ENCODE measurements around the gene LLGL2. TPM values are rescaled to one million over a fixed set of nuclear protein-coding genes. Genes with fewer than 3 reads are reported as not detected.
A peak's percentile ranks its signal among the peaks of the same experiment; 100 is the strongest.

The LLGL2 gene
- total and polyA plus RNA-seq, 10 of the 15 experiments (the other 5 are each of a cell fraction or from before 2014, with no cell fraction given) = 0.21 to 9.9 (median 4.5) TPM

DNA sequence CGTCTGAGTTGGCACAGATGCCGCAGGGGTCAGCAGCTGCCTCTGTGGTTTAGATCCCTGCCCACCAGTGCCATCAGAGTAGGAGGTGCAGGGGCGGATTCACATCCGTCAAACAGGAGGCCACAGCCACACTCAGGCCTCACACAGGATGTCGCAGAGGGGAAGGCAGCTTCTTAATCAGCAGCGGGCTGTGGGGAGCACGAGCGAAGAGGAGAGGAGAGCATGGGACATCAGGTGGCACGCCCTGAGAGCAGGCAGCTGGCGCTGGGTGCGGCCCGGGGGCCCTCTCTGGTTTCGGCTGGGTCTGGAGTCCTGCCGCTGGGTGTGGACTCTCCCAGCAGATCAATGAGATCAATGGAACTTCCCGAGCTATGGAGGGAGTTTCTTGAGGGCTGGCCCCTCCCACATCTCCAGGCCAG, 9.6 kb downstream of the LLGL2 start:
- in situ Hi-C loops (cut with MboI) = no loop called here
- FAIRE-seq = peak; percentile 62
- intact Hi-C loops (cut with micrococcal nuclease; ENCODE audit: unreplicated experiment) = no loop called here
- TF ChIP-seq ZNF687 (IDR thresholded peaks at IDR 0.05) = peak; percentile 70
- TF ChIP-seq RUNX3 (IDR thresholded peaks at IDR 0.05; ENCODE audit: low read length) = peak; percentile 58
- TF ChIP-seq IKZF1 (conservative IDR thresholded peaks at IDR 0.05) = peak; percentile 71
- TF ChIP-seq NR2F1 (conservative IDR thresholded peaks at IDR 0.05) = peak; percentile 78
- TF ChIP-seq RAD51 (IDR thresholded peaks at IDR 0.05) = no peak
- TF ChIP-seq DPF2 (IDR thresholded peaks at IDR 0.05) = peak; percentile 70
- TF ChIP-seq POLR2A (IDR thresholded peaks at IDR 0.05; ENCODE audit: low read depth, low read length) = 0 out of 2 replicates have a peak, but pooled peaks have one; percentile 21
- TF ChIP-seq NBN (IDR thresholded peaks at IDR 0.05) = 0 out of 2 replicates have a peak, but pooled peaks have one; percentile 35
- peak; percentile 81 for TF ChIP-seq GATAD2B (conservative IDR thresholded peaks at IDR 0.05; ENCODE audit: low read depth)
- no peak for TF ChIP-seq ZNF384 (IDR thresholded peaks at IDR 0.05; ENCODE audit: borderline replicate concordance, low read depth, low read length)
- 0 out of 2 replicates have a peak, but pooled peaks have one; percentile 1 for TF ChIP-seq SMC3 (IDR thresholded peaks at IDR 0.05; ENCODE audit: borderline replicate concordance, low read length)
- TF ChIP-seq TCF12 (IDR thresholded peaks at IDR 0.05; ENCODE audit: low read depth, low read length) = peak; percentile 48; the same call in 1 of the 2 replicates
- peak in 1 of 2 experiments; percentile 81; a peak in 2 of 4 replicates for TF ChIP-seq BHLHE40 (IDR thresholded peaks at IDR 0.05; ENCODE audit: borderline replicate concordance in 1 of 2, low read depth in 2 of 2, low read length in 1 of 2)
- TF ChIP-seq SRF (IDR thresholded peaks at IDR 0.05; ENCODE audit: low read depth in 2 of 2, low read length in 2 of 2) = no peak
- peak in 1 of 2 experiments; percentile 13; a peak in 1 of 4 replicates for TF ChIP-seq EP300 (IDR thresholded peaks at IDR 0.05; ENCODE audit: borderline replicate concordance in 1 of 2, control insufficient read depth in 1 of 2, low read depth in 2 of 2, low read length in 2 of 2)
- TF ChIP-seq PKNOX1 (IDR thresholded peaks at IDR 0.05) = 0 out of 2 replicates have a peak, but pooled peaks have one; percentile 21
- TF ChIP-seq MXI1 (IDR thresholded peaks at IDR 0.05; ENCODE audit: low read depth, low read length) = no peak
- 0 out of 2 replicates have a peak, but pooled peaks have one; percentile 28 for TF ChIP-seq CHD2 (IDR thresholded peaks at IDR 0.05; ENCODE audit: borderline replicate concordance, low read depth, low read length)
- no peak for TF ChIP-seq ZNF217 (IDR thresholded peaks at IDR 0.05)
- 0 out of 2 replicates have a peak, but pooled peaks have one; percentile 22 for TF ChIP-seq MTA2 (IDR thresholded peaks at IDR 0.05; ENCODE audit: low read depth)
- TF ChIP-seq TCF3 (IDR thresholded peaks at IDR 0.05; ENCODE audit: borderline replicate concordance, insufficient read depth, low read depth, low read length) = 0 out of 2 replicates have a peak, but pooled peaks have one; percentile 21

More for the DNA sequence above, 9.6 kb downstream of the LLGL2 start:
- 19% methylated on average over 15 of the region's 15 CpGs for WGBS (ENCODE audit: insufficient coverage, insufficient replicate concordance, low lambda C conversion rate, missing lambda C conversion rate)
- DNase-seq (ENCODE audit: low read depth, low spot score) (peak; percentile 26), ATAC-seq (peak; percentile 96)
- Histone ChIP-seq H3K9ac (ENCODE audit: control insufficient read depth, insufficient read depth, low read length) (no peak overlapping the region), H3K27me3 (replicated peaks in 1 of 2; ENCODE audit: control insufficient read depth in 2 of 2, insufficient read depth in 2 of 2, low read length in 1 of 2) (no peaks in the 10 kb centered on the region), H4K20me1 (ENCODE audit: control insufficient read depth, insufficient read depth) (no peaks in the 10 kb centered on the region), H3K4me2 (ENCODE audit: control insufficient read depth, insufficient read depth) (peak overlapping the region; percentile 59), H3K27ac (ENCODE audit: control insufficient read depth, insufficient read depth) (no peak overlapping the region), H2AFZ (ENCODE audit: control insufficient read depth, low read depth, low read length) (peak overlapping the region; percentile 48), H3K4me1 (ENCODE audit: control insufficient read depth, insufficient read depth, low read length) (peaks cover 11% of the 10 kb centered on the region), H3K79me2 (ENCODE audit: control insufficient read depth, insufficient read depth, low read length) (no peaks in the 10 kb centered on the region), H3K9me3 (replicated peaks; ENCODE audit: control insufficient read depth, insufficient read depth, low read length) (no peaks in the 10 kb centered on the region), H3K4me3 (no peak overlapping the region), H3K36me3 (ENCODE audit: control insufficient read depth in 2 of 2, insufficient read depth in 2 of 2, low read length in 1 of 2) (no peaks in the 10 kb centered on the region)
- no TSS peak for BruUV-seq (replicated peaks)
- ChIA-PET POLR2A (interaction anchor here (0.7 to 1.5 kb wide), 4 partner anchors 8 to 123 kb away, joined by 3 to 4 read pairs (median 3); partner anchors contain the start of gene TSEN54), CTCF (interaction anchor here (0.6 to 2.3 kb wide), 4 partner anchors 19 to 213 kb away, joined by 3 to 7 read pairs (median 4); partner anchors contain the start of gene TSEN54), SMC1A (ENCODE audit: uncharacterized antibody, unreplicated experiment) (interaction anchor here (1.1 to 1.5 kb wide), 6 partner anchors 9 to 81 kb away, joined by 3 to 4 read pairs (median 3); no protein-coding TSS in a partner anchor), RAD21 (ENCODE audit: unreplicated experiment) (interaction anchor here (1.1 kb wide), 2 partner anchors 36 to 229 kb away, joined by 3 to 5 read pairs; no protein-coding TSS in a partner anchor)
